Amniotic stem cell (primary cell): ENCODE results near the gene PERM1.
"Not testable (repeated sequence)": the region's sequence is repeated elsewhere in the genome, so short reads cannot be mapped to it uniquely, and the experiment has no call there.

Experiments used
- DNase-seq: peaks from one replicate; lab custom pipeline; 2025; lab: John Stamatoyannopoulos, UW

PERM1 gene

DNA sequence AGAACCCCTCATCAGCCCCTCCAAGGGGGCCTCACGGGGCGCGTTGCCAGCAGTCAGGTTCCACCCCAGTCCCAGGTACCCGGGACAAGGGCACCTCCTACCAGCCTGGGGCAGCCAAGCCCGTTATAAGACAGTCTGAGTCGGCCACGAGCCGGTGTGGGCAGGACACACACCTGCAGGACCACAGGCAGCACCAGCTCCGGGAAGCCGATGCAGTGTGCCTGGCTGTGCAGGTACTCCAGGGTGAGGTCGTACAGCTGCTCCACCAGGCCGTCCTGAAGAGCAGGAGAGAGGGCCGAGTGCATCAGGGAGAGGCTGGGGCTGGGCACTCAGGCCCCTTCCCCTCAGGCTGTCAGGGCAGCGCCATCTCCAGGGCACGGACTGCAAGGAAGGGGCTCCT, 33.9 kb downstream of the PERM1 start:
- no peak for DNase-seq

DNA sequence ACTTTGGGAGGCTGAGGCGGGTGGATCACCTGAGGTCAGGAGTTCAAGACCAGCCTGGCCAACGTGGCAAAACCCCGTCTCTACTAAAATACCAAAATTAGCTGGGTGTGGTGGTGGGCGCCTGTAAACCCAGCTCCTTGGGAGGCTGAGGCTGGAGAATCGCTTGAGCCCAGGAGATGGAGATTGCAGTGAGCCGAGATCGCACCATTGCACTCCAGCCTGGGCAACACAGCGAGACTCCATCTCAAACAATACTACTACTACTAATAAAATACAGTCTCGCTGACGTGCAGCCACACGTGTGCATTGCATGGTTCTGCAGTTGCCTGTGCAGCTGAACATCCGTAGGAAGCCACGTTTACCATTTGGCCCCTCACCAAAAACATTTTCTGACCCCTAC, 35.1 kb downstream of the PERM1 start:
- DNase-seq, result not testable (repeated sequence)

DNA sequence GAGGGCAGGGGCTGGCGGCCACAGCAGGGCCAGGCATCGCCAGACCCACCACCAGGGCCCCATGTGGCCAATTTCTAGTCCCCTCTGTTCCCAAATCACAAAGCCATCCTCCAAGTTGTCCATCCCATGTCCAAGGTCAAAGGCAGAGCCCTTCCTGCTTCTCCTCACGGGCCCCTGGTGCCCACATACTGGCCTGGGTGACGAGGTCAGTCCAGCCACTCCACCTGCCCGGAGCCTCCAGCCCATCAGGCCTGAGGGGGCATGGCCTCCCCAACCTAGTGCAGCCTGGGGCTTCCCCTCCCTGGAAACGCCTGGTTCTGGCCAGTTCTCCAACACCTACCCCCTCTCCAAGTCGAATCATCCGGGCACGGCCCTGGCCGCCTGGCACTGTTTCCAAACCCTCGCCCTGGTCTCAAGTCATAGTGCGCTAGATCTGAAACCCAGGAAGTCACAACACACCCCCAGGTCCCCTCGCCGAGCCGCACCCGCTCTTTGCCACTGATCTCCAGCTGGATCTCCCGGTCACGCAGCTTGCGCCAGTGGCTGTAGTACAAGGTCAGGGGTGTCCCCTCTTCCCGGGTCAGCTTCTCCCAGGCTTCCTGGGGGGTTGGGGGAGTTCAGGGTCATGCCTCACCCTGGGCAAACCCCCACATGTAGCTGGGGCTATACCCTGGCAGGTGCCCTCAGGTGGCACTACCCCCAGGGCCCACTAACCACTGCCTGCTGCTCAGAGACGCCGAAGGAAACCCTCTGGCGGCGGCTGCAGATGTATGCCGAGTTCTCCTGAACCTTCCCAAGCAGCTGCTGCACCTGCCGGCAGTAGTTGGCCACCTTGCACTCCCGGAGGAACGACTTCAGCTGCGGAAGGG, 36.0 kb downstream of the PERM1 start:
- no peak for DNase-seq

DNA sequence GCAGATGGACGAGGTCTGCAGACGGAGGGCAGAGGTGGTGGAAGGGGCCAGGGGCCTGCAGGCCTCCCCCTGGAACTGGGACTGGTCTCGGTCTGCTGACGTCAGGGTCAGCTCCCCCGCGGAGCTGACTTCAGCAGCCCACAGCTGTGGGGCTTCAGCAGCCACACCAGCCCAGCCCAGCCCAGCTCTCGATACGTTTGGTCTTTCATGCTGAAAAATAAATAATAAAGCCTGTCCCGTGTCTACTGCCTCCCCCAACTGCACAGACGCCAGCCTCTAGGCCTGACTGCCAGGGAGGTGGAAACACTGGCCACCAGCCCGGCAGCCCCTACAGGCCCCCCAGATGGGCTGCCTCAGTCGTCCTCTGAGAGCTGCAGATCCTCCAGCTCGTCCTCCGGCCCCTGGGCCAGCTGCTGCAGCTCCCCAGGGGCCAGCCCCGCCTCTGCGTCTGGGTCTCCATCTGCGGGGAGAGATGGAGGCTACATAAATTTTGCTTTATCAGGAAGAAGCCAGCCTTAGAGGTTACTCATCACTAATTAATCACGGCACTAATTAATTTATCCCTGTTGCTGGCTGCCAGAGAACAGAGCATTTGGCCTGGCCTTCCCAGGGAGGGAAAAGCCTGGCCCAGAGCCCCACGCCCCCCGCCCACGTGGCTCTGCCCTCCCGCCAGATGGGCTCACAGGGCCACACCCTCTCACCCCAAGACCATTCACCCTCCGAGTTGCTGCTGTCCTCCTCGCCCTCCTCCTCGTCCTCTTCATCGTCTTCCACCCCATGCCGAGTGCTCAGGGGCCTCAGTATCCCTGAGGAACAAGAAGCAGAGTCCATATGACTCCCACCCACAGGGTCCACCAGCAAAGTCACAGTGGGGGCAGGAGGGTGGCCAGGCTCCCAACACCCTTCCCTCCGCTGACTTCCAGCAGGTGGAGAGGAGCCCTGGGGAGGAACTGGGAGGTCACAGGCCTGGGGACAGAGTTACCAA, 37.3 kb downstream of the PERM1 start:
- no peak for DNase-seq

DNA sequence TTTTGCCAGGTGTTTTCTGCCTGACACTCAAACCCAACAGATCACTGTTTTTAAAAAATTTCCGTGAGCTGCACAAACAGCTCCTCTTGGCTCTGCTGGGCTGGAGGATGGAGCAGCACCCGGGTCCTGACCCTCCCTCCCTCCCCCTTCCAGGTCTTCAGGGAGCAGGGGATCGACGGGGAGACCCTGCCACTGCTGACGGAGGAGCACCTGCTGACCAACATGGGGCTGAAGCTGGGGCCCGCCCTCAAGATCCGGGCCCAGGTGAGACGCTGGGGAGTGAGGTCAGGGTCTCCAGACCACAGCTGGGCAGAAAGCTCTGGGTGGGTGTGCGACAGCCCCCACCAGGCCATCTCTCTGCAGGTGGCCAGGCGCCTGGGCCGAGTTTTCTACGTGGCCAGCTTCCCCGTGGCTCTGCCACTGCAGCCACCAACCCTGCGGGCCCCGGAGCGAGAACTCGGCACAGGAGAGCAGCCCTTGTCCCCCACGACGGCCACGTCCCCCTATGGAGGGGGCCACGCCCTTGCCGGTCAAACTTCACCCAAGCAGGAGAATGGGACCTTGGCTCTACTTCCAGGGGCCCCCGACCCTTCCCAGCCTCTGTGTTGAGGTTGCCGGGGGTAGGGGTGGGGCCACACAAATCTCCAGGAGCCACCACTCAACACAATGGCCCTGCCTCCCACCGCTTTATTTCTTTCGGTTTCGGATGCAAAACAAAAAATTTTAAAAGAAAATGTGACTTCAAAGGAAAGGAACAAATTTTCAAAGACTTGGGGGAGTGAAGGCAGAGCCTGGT, 38.1 kb downstream of the PERM1 start:
- DNase-seq, result no peak

DNA sequence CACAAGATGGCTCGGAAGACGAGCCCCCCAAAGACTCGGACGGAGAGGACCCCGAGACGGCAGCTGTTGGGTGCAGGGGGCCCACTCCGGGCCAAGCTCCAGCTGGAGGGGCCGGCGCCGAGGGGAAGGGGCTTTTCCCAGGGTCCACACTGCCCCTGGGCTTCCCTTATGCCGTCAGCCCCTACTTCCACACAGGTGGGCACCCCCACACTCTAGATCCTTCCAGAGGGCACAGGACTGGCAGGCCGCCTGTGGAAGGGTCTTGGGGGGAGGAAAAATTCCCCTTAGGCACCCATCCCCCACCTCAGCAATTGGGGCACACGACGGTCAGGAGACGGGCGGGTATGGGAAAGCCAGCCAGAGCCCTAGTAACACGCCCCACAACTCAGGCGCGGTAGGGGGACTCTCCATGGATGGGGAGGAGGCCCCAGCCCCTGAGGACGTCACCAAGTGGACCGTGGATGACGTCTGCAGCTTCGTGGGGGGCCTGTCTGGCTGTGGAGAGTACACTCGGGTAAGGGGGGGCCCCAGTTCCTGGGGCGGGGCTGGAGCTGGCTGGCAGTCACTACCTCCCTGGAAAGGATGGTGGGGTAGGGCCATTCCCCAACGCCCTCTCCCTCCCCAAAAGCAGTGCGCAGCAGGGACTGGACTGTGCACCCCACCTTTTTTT, 38.9 kb downstream of the PERM1 start:
- DNase-seq, result no peak

DNA sequence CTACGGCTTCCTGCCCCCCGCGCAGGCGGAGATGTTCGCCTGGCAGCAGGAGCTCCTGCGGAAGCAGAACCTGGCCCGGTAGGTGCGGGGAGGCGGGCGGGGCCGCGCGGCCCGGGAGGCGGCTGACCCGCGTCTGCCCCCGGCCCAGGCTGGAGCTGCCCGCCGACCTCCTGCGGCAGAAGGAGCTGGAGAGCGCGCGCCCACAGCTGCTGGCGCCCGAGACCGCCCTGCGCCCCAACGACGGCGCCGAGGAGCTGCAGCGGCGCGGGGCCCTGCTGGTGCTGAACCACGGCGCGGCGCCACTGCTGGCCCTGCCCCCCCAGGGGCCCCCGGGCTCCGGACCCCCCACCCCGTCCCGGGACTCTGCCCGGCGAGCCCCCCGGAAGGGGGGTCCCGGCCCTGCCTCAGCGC, 39.5 kb downstream of the PERM1 start:
- DNase-seq, result no peak

DNA sequence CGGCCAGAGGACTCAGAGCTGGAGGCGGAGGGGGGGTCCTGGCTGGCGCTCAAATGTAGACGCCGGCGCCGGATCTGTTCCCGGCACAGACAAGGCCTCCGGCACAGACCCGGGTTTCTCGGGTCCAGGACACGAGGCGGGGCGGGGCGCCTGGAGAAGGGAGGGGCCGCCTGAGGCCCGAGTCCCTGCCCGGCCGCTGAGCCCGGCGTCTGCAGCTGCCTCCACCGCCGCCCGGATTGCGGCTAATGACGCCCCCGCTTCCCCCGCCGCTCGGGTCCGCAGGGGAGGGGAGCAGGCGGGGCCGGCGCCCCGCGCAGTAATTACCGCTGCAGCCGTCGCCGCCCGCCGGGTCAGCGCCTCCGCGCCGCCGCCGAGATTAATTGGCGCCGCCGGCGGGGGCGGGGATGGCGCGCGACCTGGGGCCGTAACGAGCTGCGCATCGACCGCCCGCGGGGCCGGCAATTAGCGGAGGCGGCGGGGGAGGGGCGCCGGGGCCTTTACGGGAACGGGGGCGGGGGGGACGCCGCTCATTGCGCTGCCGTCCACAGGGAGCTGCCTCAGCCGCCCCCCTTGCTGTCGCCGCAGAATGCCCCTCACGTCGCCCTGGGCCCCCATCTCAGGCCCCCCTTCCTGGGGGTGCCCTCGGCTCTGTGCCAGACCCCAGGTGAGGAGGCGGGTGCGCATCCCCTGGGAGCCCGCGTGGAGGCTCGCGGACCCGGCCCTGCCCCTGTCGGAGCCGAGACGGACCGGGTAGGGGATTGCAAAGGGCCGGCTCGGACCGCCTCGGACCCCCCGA, 40.1 kb downstream of the PERM1 start:
- no peak for DNase-seq

DNA sequence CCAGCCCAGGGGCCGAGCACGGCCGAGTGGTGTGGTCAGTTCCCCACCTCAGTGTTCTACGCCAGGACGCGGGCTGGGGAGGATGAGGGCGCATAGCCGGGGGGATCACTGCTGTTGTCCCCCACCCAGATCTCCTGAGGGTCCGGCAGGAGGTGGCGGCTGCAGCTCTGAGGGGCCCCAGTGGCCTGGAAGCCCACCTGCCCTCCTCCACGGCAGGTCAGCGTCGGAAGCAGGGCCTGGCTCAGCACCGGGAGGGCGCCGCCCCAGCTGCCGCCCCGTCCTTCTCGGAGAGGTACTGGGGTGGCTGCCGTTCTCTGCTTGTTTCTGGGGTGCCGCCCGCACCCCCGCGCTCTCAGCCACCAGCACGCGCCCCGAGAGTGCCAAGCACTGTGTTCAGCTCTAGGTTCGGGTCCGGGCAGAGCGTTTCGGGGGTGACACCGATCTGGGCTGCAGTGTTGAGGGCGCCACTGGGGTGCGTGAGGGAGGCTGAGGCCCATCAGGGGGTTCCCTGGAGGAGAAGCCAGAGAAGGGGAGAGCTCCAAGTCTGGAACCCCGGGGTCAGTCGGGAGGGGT, 40.8 kb downstream of the PERM1 start:
- no peak for DNase-seq

DNA sequence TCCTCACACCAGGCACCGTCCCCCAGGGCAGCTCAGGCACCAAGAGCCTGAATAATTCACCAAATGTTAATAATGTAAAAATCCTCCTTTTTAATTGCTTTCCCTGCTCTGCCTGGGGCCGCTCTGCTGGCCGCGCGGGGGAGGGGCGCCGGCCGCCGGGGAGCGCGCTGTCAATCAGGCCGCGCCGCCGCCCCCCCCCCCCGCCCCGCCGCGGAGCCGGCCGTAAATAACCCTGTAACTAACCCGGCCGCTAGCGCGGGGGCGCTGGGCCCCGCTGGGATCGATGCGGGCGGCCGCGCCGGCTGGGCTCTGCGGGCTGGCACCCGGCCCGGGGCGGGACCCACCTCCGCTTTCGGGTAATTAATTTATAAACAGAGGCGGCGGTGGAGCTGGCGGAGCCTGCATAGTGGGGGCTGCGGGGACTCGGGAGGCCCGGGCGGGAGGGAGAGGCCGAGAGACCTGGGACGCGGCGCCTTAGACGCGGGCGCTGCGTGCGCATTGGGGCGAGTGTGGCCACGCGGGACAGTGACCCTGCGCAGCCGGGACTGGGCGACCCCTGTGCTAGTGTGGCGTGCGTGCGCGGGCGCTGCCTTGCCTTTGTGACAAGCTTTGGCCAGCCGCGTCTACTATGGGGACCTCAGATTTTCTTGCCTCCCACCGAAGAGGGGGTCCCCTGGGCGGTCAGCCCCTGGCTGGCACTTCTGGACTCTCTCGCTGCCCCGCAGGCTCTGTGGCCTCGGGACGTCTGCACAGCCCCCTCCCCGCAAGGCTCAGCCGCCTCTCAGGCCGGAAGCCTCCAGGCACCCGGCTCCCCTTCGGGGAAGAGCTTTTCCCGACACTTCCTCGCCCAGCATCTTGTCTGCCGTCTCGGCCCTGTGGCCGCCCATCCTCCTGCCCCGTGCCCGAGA, 41.5 kb downstream of the PERM1 start:
- no peak for DNase-seq

DNA sequence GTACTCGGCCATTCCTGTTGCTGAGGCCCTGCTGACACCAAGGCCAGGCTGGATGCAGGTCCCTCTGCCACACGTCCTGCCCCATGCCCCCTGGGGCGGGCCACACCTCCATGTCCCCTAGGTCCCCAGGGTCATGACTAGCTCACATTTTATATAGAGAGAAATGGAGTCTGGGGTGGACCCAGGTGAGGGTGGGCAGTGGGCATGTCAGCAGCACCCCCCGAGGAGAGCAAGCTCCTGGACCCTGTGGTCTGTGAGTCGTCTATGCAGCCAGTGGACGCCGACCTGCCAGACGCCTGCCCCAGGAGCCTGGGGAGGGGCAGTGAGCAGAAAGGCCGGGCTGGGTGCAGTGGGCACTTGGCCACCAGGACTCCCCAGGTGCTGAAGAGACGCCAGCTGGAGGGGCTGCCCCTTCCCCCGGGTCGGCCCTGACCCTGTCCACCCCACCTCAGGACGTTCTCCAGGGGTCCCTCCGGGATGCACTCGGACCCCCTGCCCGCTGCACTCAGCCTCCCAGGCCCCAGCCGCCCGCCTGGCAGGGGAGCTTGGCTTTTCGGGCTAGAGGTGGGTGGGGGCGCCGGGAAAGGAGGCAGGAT, 42.3 kb downstream of the PERM1 start:
- no peak for DNase-seq

DNA sequence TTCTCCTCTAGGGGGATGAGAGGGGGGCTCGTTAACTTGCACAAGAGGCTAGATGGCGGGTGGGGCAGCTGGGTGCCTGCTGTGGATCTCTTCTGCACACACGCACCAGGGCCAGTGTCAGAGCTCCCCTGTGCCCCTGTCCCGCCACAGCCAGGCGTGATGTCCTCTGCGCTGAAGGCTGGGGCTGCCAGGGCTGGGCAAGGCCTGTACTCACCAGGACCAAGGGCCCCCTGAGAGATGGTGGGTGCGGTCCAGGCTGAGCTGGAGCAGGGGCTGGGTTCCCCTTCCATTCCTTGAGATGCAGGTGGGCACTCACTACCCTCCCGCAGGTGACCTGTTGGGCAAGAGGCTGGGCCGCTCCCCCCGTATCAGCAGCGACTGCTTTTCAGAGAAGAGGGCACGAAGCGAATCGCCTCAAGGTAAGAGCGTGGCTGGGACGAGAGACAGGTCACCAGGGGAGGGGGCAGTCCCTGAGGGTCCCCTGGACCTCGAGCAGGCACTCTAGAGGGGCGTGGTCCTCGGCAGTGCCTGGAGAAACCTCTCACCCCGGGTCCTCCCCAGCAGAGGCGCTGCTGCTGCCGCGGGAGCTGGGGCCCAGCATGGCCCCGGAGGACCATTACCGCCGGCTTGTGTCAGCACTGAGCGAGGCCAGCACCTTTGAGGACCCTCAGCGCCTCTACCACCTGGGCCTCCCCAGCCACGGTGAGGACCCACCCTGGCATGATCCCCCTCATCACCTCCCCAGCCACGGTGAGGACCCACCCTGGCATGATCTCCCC, 43.0 kb downstream of the PERM1 start:
- DNase-seq, result no peak

DNA sequence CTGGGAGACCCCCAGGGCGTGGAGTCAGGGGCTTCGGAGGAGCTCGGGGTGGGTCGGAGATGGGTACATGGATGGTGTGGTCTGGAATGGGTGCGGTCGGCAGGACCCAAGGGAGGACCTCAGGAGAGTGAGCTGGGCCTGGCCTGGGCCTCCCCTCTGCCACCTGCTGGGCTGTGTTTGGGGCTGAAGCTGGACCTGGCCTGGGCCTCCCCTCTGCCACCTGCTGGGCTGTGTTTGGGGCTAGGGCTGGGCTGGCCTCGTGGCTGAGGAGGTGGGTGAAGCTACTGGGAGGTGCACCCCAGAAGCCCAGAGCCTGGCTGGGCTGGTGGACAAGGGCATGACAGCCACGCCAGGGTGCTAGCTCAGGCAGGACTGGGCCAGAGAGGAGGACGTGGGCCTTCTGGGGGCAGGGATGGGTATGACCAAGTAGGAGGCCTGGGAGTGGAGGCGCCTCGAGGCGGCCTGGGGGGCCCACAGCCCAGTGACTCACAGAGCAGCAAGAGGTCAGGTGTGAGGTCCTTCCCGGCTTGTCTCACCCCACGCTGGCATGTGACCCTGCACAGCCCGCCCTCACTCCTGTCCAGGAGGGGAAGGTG, 43.7 kb downstream of the PERM1 start:
- DNase-seq, result no peak

DNA sequence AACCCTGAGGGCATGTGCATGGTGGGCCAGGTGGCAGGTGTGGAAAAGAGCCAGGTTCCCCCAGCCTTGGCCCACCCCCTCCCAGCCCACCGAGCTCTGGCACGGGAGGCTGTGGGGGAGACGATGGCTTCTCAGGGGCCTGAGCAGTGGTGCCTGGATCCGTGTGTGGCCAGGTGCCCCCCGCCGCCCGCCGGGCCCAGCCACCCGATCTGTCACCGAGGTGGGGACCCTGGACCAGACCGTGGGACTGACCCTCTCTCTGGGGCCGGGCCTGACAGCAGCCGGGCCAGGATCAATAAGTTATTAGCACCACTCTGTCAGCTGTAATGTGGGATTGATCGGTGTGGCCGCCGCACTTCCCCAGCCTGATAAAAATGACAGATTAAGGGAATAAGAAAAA, 44.4 kb downstream of the PERM1 start:
- DNase-seq, result no peak

DNA sequence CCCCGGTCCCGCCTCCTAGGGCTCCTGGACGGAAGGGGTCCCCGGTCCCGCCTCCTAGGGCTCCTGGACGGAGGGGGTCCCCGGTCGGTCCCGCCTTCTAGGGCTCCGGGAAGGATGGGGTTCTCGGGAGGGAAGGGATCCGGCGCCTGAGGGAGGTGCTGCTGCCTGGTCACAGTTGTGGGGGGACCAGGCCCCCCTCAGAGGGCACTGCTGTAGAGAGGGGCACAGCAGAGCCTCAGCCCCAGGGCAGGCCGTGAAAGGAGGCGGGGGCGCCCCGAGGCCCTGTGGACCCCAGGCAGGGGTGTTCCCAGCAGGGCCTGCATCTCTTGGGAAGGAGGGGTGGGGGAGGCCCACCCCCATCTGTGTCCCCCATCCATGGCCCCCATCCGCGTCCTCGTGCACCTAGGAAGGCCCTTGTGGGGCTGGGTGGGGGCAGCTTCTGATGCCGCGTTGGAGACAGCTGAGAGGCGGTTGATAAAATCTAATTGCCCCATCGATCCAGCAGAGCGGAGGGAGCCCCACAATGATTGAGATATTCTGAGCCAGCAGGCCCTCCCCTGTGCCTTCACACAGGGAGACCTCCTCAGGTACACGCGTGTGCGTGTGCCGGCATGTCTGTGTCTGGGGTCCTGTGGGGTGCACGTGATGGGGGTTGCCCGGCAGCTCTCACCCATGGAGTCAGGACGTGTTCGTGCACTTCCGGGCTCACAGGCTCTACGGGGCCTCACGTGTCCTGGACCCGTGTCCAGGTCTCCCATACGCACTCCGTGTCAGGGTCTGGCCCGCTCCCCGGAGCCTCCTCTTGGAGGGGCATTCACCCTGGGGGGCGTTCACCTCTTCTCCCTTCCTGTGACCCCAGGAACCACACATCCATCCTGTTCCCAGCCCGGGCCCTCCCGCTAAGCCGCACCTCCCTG, 45.3 kb downstream of the PERM1 start:
- no peak for DNase-seq

DNA sequence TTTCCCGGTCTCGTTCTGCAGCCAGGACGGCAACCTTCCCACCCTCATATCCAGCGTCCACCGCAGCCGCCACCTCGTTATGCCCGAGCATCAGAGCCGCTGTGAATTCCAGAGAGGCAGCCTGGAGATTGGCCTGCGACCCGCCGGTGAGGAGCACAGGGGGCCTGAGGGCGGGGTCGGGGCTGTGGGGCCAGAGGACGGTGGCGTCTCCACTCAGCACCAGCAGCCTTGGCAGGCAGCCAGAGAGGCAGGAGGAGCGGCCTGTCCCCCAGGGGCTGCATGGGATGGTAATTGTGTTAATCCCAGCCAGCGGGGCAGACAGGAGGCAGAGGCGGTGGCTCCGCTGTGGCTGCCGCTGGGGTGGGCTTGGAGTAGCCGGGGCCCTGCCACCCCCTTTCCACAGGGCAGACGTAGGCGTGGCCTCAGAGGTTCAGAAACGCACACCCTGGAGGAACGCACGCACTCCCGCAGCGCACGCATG, 46.1 kb downstream of the PERM1 start:
- no peak for DNase-seq
